PFSK-1 (cell line): Measurements from ENCODE around the gene FGFBP2.

Source experiments
- POLR2AphosphoS5 ChIP-seq: IDR thresholded peaks from 2 replicates; pipeline ENCODE4 v1.6.1; 2012; ENCODE audit warnings: low read depth, mild to moderate bottlenecking, control low read depth, low read length, moderate library complexity
- REST ChIP-seq, 2 experiments: IDR thresholded peaks; 2 replicates each; pipeline versions ENCODE4 v1.6.1 to v1.8.0; 2011 to 2012; ENCODE audit warnings: low read depth in 2 of 2, low read length in 2 of 2, control low read depth in 1 of 2, inconsistent platforms in 1 of 2, mild to moderate bottlenecking in 1 of 2, moderate library complexity in 1 of 2; ENCODE audit not compliant: insufficient read depth in 1 of 2

- TF ChIP-seq POLR2AphosphoS5 (no peak), REST (IDR thresholded peaks at IDR 0.05; ENCODE audit: insufficient read depth in 1 of 2, low read depth in 2 of 2, low read length in 2 of 2) (no peak)
Measured at GRCh38 chr4:15931451-15932210, 31.3 kb downstream of the FGFBP2 start.
